HepG2 (cell line): ENCODE data around the gene RHEBL1. TPM values are rescaled to one million over a fixed set of nuclear protein-coding genes. Genes with fewer than 3 reads are reported as not detected.

Experiments used
- CSRNP1 ChIP-seq: sonication (generic); formaldehyde crosslinking; IDR thresholded peaks from 2 replicates; pipeline ENCODE4 v1.8.1; 2023; ENCODE audit warnings: mild to moderate bottlenecking, missing genetic modification reagents
- DNMT3B ChIP-seq: conservative IDR thresholded peaks from 2 replicates; pipeline ENCODE4 v1.6.1; 2016; ENCODE audit warnings: missing biosample characterization, control low read depth
- EED ChIP-seq: sonication (generic); formaldehyde crosslinking; IDR thresholded peaks from 2 replicates; pipeline ENCODE4 v1.5.0; 2020; ENCODE audit warnings: mild to moderate bottlenecking, missing genetic modification reagents
- GTF3A ChIP-seq: sonication (generic); formaldehyde crosslinking; conservative IDR thresholded peaks from 2 replicates; pipeline ENCODE4 v1.4.0; 2020; ENCODE audit warnings: mild to moderate bottlenecking, missing genetic modification reagents
- JARID2 ChIP-seq: sonication (generic); formaldehyde crosslinking; IDR thresholded peaks from 2 replicates; pipeline ENCODE4 v1.8.1; 2023; ENCODE audit warnings: missing genetic modification reagents, inconsistent platforms; ENCODE audit not compliant: insufficient replicate concordance
- MBNL3 ChIP-seq: fragments of 250-450 bp; sonication (Bioruptor Pico); conservative IDR thresholded peaks from 2 replicates; pipeline ENCODE4 v1.8.0; 2022; ENCODE audit warnings: mild to moderate bottlenecking, inconsistent platforms
- MLXIP ChIP-seq: sonication (generic); formaldehyde crosslinking; IDR thresholded peaks from 2 replicates; pipeline ENCODE4 v1.9.0; 2021; ENCODE audit warnings: missing genetic modification reagents, borderline replicate concordance
- MYC ChIP-seq: sonication (generic); formaldehyde crosslinking; IDR thresholded peaks from 2 replicates; pipeline ENCODE4 v1.9.0; 2021; ENCODE audit warnings: missing genetic modification reagents, borderline replicate concordance
- NCOA1 ChIP-seq: sonication (generic); formaldehyde crosslinking; IDR thresholded peaks from 2 replicates; pipeline ENCODE4 v1.9.0; 2021; ENCODE audit warnings: missing genetic modification reagents
- NCOA2 ChIP-seq: sonication (generic); formaldehyde crosslinking; IDR thresholded peaks from 2 replicates; pipeline ENCODE4 v1.8.0; 2022; ENCODE audit warnings: inconsistent platforms
- NR1H2 ChIP-seq: sonication (generic); formaldehyde crosslinking; IDR thresholded peaks from 2 replicates; pipeline ENCODE4 v1.8.1; 2022; ENCODE audit warnings: low read depth, missing genetic modification reagents, borderline replicate concordance
- NR2F6 ChIP-seq, 2 experiments: IDR thresholded peaks; 2 replicates each; pipeline ENCODE4 v1.6.1; 2016; ENCODE audit warnings: antibody characterized with exemption in 1 of 2, mild to moderate bottlenecking in 1 of 2
- POGK ChIP-seq: sonication (generic); formaldehyde crosslinking; conservative IDR thresholded peaks from 2 replicates; pipeline ENCODE4 v1.8.0; 2022; ENCODE audit warnings: mild to moderate bottlenecking, moderate library complexity, missing genetic modification reagents
- ZBTB43 ChIP-seq: sonication (generic); formaldehyde crosslinking; conservative IDR thresholded peaks from 2 replicates; pipeline ENCODE4 v1.4.0; 2020; ENCODE audit warnings: missing genetic modification reagents
- ZEB1 ChIP-seq: IDR thresholded peaks from 2 replicates; pipeline ENCODE4 v1.6.1; 2012; ENCODE audit warnings: mild to moderate bottlenecking, low read depth, inconsistent platforms; ENCODE audit not compliant: insufficient replicate concordance
- ZFP36 ChIP-seq: fragments of 150-350 bp; IDR thresholded peaks from 2 replicates; pipeline ENCODE4 v1.6.1; 2018; ENCODE audit warnings: borderline replicate concordance, low read length, low read depth; ENCODE audit not compliant: partially characterized antibody
- ZFP36L1 ChIP-seq: sonication (generic); formaldehyde crosslinking; IDR thresholded peaks from 2 replicates; pipeline ENCODE4 v1.8.0; 2022; ENCODE audit warnings: mild to moderate bottlenecking, missing genetic modification reagents, moderate library complexity
- ZFX ChIP-seq: sonication (generic); formaldehyde crosslinking; IDR thresholded peaks from 2 replicates; pipeline ENCODE4 v1.4.0; 2020; ENCODE audit warnings: mild to moderate bottlenecking, low read depth, missing genetic modification reagents, moderate library complexity
- ZNF224 ChIP-seq: sonication (generic); formaldehyde crosslinking; IDR thresholded peaks from 2 replicates; pipeline ENCODE4 v1.5.0; 2020; ENCODE audit warnings: mild to moderate bottlenecking, missing genetic modification reagents
- ZNF329 ChIP-seq: sonication (generic); formaldehyde crosslinking; IDR thresholded peaks from 2 replicates; pipeline ENCODE4 v1.9.0; 2021; ENCODE audit warnings: low read depth, mild to moderate bottlenecking, missing genetic modification reagents
- ZNF460 ChIP-seq: sonication (generic); formaldehyde crosslinking; IDR thresholded peaks from 2 replicates; pipeline ENCODE4 v1.5.1; 2020; ENCODE audit warnings: missing genetic modification reagents, mild to moderate bottlenecking, borderline replicate concordance
- polyA plus RNA-seq, 8 experiments: library from polyadenylated mRNA; depleted of rRNA in 3 of 8; stranded (reverse) in 7 of 8; unstranded in 1 of 8; fragments of >200 nt; fragmentation: Illumina TruSeq in 4 of 8; extraction: Trizol in 4 of 8; gene quantifications; 2 replicates each; pipeline versions ENCODE4 v1.2.1 to v1.2.3, GENCODE V29; 2011 to 2016; ENCODE audit warnings: low read depth in 4 of 8, missing spikeins in 1 of 8, mixed read lengths in 1 of 8; ENCODE audit not compliant: insufficient read depth in 1 of 8
- total RNA-seq, 5 experiments: library from RNA; depleted of rRNA; stranded (reverse); fragments of >200 nt; fragmentation: Illumina TruSeq; extraction: Trizol; gene quantifications; 2 replicates each; pipeline ENCODE4 v1.2.3, GENCODE V29; 2016; ENCODE audit warnings: low read depth in 1 of 5

Gene RHEBL1
- total and polyA plus RNA-seq, 2 of the 13 experiments (the other 11 are each of a cell fraction or from before 2014, with no cell fraction given) = 1.4 to 2.5 TPM

GRCh38 chr12:49060237-49061156, 9.3 kb downstream of the RHEBL1 start, which contains the start of gene KMT2D (continued):
- TF ChIP-seq GTF3A (0 out of 2 replicates have a peak, but pooled peaks have one; percentile 57), ZNF329 (no peak; the same call in 1 of the 2 replicates), MYC (CRISPR knock-in tag) (peak; percentile 98), EED (peak; percentile 81), ZFP36L1 (CRISPR knock-in tag) (no peak), NR1H2 (CRISPR knock-in tag) (no peak; the same call in 1 of the 2 replicates), ZEB1 (peak; percentile 72), NR2F6 (IDR thresholded peaks at IDR 0.05) (peak; percentile 39; the same call in 1 of the 2 replicates), NR2F6 (CRISPR knock-in tag; IDR thresholded peaks at IDR 0.05) (peak; percentile 57; the same call in 1 of the 2 replicates), NCOA1 (CRISPR knock-in tag) (peak; percentile 84; the same call in 1 of the 2 replicates), ZNF224 (peak; percentile 85), NCOA2 (CRISPR knock-in tag) (no peak), ZNF460 (CRISPR knock-in tag) (peak; percentile 24; the same call in 1 of the 2 replicates), ZFX (CRISPR knock-in tag) (peak; percentile 90), ZFP36 (no peak), DNMT3B (peak; percentile 94; the same call in 1 of the 2 replicates), MBNL3 (CRISPR knock-in tag) (no peak), ZBTB43 (CRISPR knock-in tag) (no peak), CSRNP1 (CRISPR knock-in tag) (peak; percentile 87; the same call in 1 of the 2 replicates), POGK (CRISPR knock-in tag) (peak; percentile 79), JARID2 (CRISPR knock-in tag) (no peak), MLXIP (no peak)
